HepG2 (cell line): ENCODE data around the gene CKS1B. TPM values are rescaled to one million over a fixed set of nuclear protein-coding genes. Genes with fewer than 3 reads are reported as not detected.

ENCODE experiments used
- ZBTB25 ChIP-seq: IDR thresholded peaks from 2 replicates; pipeline ENCODE4 v1.6.1; 2018; ENCODE audit warnings: missing genetic modification reagents
- ZNF362 ChIP-seq: sonication (generic); formaldehyde crosslinking; IDR thresholded peaks from 2 replicates; pipeline ENCODE4 v1.4.0; 2020; ENCODE audit warnings: missing genetic modification reagents, mild to moderate bottlenecking, borderline replicate concordance
- ZNF782 ChIP-seq: sonication (generic); formaldehyde crosslinking; IDR thresholded peaks from 2 replicates; pipeline ENCODE4 v1.4.0; 2020; ENCODE audit warnings: missing genetic modification reagents, mild to moderate bottlenecking, borderline replicate concordance
- ZSCAN21 ChIP-seq: sonication (generic); formaldehyde crosslinking; IDR thresholded peaks from 2 replicates; pipeline ENCODE4 v1.8.0; 2022; ENCODE audit warnings: mild to moderate bottlenecking, missing genetic modification reagents, moderate library complexity, borderline replicate concordance
- ZSCAN9 ChIP-seq: IDR thresholded peaks from 2 replicates; pipeline ENCODE4 v1.6.1; 2016; ENCODE audit warnings: borderline replicate concordance
- polyA plus RNA-seq, 8 experiments: library from polyadenylated mRNA; depleted of rRNA in 3 of 8; stranded (reverse) in 7 of 8; unstranded in 1 of 8; fragments of >200 nt; fragmentation: Illumina TruSeq in 4 of 8; extraction: Trizol in 4 of 8; gene quantifications; 2 replicates each; pipeline versions ENCODE4 v1.2.1 to v1.2.3, GENCODE V29; 2011 to 2016; ENCODE audit warnings: low read depth in 4 of 8, missing spikeins in 1 of 8, mixed read lengths in 1 of 8; ENCODE audit not compliant: insufficient read depth in 1 of 8
- total RNA-seq, 5 experiments: library from RNA; depleted of rRNA; stranded (reverse); fragments of >200 nt; fragmentation: Illumina TruSeq; extraction: Trizol; gene quantifications; 2 replicates each; pipeline ENCODE4 v1.2.3, GENCODE V29; 2016; ENCODE audit warnings: low read depth in 1 of 5
- TF ChIP-seq, protein P1 (sequence below): sonication (generic); formaldehyde crosslinking; IDR thresholded peaks from 2 replicates; pipeline ENCODE4 v1.5.0; 2020; ENCODE audit warnings: mild to moderate bottlenecking, missing genetic modification reagents, borderline replicate concordance
- TF ChIP-seq, protein P2 (sequence below): sonication (generic); formaldehyde crosslinking; IDR thresholded peaks from 2 replicates; pipeline ENCODE4 v1.5.0; 2020; ENCODE audit warnings: mild to moderate bottlenecking, missing genetic modification reagents
- TF ChIP-seq, protein P3 (sequence below): IDR thresholded peaks from 2 replicates; pipeline ENCODE4 v1.4.0; 2020; ENCODE audit warnings: mild to moderate bottlenecking, missing genetic modification reagents
- TF ChIP-seq, protein P4 (sequence below): sonication (generic); formaldehyde crosslinking; IDR thresholded peaks from 2 replicates; pipeline ENCODE4 v1.4.0; 2020; ENCODE audit warnings: missing genetic modification reagents, borderline replicate concordance

The CKS1B gene
- total and polyA plus RNA-seq, 2 of the 13 experiments (the other 11 are each of a cell fraction or from before 2014, with no cell fraction given): 217 to 222 TPM

GRCh38 chr1:154974808-154975408 lies 427 bp downstream of the CKS1B start (continued):
- TF ChIP-seq, protein P1, sequence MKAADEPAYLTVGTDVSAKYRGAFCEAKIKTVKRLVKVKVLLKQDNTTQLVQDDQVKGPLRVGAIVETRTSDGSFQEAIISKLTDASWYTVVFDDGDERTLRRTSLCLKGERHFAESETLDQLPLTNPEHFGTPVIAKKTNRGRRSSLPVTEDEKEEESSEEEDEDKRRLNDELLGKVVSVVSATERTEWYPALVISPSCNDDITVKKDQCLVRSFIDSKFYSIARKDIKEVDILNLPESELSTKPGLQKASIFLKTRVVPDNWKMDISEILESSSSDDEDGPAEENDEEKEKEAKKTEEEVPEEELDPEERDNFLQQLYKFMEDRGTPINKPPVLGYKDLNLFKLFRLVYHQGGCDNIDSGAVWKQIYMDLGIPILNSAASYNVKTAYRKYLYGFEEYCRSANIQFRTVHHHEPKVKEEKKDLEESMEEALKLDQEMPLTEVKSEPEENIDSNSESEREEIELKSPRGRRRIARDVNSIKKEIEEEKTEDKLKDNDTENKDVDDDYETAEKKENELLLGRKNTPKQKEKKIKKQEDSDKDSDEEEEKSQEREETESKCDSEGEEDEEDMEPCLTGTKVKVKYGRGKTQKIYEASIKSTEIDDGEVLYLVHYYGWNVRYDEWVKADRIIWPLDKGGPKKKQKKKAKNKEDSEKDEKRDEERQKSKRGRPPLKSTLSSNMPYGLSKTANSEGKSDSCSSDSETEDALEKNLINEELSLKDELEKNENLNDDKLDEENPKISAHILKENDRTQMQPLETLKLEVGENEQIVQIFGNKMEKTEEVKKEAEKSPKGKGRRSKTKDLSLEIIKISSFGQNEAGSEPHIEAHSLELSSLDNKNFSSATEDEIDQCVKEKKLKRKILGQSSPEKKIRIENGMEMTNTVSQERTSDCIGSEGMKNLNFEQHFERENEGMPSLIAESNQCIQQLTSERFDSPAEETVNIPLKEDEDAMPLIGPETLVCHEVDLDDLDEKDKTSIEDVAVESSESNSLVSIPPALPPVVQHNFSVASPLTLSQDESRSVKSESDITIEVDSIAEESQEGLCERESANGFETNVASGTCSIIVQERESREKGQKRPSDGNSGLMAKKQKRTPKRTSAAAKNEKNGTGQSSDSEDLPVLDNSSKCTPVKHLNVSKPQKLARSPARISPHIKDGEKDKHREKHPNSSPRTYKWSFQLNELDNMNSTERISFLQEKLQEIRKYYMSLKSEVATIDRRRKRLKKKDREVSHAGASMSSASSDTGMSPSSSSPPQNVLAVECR: no peak; the same call in 1 of the 2 replicates
- TF ChIP-seq, protein P2, sequence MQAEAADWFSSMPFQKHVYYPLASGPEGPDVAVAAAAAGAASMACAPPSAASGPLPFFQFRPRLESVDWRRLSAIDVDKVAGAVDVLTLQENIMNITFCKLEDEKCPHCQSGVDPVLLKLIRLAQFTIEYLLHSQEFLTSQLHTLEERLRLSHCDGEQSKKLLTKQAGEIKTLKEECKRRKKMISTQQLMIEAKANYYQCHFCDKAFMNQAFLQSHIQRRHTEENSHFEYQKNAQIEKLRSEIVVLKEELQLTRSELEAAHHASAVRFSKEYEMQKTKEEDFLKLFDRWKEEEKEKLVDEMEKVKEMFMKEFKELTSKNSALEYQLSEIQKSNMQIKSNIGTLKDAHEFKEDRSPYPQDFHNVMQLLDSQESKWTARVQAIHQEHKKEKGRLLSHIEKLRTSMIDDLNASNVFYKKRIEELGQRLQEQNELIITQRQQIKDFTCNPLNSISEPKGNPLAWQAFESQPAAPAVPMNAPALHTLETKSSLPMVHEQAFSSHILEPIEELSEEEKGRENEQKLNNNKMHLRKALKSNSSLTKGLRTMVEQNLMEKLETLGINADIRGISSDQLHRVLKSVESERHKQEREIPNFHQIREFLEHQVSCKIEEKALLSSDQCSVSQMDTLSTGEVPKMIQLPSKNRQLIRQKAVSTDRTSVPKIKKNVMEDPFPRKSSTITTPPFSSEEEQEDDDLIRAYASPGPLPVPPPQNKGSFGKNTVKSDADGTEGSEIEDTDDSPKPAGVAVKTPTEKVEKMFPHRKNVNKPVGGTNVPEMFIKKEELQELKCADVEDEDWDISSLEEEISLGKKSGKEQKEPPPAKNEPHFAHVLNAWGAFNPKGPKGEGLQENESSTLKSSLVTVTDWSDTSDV (CRISPR knock-in tag): no peak
- TF ChIP-seq ZNF362 (CRISPR knock-in tag) (no peak), ZBTB25 (CRISPR knock-in tag) (peak; percentile 84), ZSCAN9 (CRISPR knock-in tag) (0 out of 2 replicates have a peak, but pooled peaks have one; percentile 18), ZSCAN21 (CRISPR knock-in tag) (0 out of 2 replicates have a peak, but pooled peaks have one; percentile 18), ZNF782 (CRISPR knock-in tag) (no peak)
- TF ChIP-seq, protein P3, sequence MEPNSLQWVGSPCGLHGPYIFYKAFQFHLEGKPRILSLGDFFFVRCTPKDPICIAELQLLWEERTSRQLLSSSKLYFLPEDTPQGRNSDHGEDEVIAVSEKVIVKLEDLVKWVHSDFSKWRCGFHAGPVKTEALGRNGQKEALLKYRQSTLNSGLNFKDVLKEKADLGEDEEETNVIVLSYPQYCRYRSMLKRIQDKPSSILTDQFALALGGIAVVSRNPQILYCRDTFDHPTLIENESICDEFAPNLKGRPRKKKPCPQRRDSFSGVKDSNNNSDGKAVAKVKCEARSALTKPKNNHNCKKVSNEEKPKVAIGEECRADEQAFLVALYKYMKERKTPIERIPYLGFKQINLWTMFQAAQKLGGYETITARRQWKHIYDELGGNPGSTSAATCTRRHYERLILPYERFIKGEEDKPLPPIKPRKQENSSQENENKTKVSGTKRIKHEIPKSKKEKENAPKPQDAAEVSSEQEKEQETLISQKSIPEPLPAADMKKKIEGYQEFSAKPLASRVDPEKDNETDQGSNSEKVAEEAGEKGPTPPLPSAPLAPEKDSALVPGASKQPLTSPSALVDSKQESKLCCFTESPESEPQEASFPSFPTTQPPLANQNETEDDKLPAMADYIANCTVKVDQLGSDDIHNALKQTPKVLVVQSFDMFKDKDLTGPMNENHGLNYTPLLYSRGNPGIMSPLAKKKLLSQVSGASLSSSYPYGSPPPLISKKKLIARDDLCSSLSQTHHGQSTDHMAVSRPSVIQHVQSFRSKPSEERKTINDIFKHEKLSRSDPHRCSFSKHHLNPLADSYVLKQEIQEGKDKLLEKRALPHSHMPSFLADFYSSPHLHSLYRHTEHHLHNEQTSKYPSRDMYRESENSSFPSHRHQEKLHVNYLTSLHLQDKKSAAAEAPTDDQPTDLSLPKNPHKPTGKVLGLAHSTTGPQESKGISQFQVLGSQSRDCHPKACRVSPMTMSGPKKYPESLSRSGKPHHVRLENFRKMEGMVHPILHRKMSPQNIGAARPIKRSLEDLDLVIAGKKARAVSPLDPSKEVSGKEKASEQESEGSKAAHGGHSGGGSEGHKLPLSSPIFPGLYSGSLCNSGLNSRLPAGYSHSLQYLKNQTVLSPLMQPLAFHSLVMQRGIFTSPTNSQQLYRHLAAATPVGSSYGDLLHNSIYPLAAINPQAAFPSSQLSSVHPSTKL (CRISPR knock-in tag): peak; percentile 35
- TF ChIP-seq, protein P4, sequence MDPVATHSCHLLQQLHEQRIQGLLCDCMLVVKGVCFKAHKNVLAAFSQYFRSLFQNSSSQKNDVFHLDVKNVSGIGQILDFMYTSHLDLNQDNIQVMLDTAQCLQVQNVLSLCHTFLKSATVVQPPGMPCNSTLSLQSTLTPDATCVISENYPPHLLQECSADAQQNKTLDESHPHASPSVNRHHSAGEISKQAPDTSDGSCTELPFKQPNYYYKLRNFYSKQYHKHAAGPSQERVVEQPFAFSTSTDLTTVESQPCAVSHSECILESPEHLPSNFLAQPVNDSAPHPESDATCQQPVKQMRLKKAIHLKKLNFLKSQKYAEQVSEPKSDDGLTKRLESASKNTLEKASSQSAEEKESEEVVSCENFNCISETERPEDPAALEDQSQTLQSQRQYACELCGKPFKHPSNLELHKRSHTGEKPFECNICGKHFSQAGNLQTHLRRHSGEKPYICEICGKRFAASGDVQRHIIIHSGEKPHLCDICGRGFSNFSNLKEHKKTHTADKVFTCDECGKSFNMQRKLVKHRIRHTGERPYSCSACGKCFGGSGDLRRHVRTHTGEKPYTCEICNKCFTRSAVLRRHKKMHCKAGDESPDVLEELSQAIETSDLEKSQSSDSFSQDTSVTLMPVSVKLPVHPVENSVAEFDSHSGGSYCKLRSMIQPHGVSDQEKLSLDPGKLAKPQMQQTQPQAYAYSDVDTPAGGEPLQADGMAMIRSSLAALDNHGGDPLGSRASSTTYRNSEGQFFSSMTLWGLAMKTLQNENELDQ (CRISPR knock-in tag): no peak
